Astrocyte (in vitro differentiated cells and primary cell): ENCODE results near the gene SNX8. TPM values are rescaled to one million over a fixed set of nuclear protein-coding genes. Genes with fewer than 3 reads are reported as not detected.

ENCODE experiments used
- DNase-seq: peaks from one replicate; pipeline ENCODE4 v3.0.0-alpha.2; 2010; ENCODE audit warnings: low read depth
- FAIRE-seq: peaks from 2 replicates; lab custom pipeline; 2011; peaks lifted over from hg19 to GRCh38; lab: Jason Lieb, UNC
- H2AFZ ChIP-seq: 2 replicates; pipeline ENCODE4 v1.6.0; 2012; ENCODE audit warnings: low read depth, low read length, inconsistent platforms
- H3K27ac ChIP-seq: 2 replicates; pipeline ENCODE4 v1.5.1; 2011; ENCODE audit warnings: low read depth, low read length, inconsistent platforms
- H3K27me3 ChIP-seq: 2 replicates; pipeline ENCODE4 v1.6.0; 2011; ENCODE audit warnings: low read length, inconsistent platforms; ENCODE audit not compliant: insufficient read depth
- H3K36me3 ChIP-seq: 2 replicates; pipeline ENCODE4 v1.5.1; 2011; ENCODE audit warnings: low read length, inconsistent platforms; ENCODE audit not compliant: insufficient read depth
- H3K4me1 ChIP-seq: 2 replicates; pipeline ENCODE4 v1.5.1; 2011; ENCODE audit warnings: low read length, inconsistent platforms; ENCODE audit not compliant: insufficient read depth
- H3K4me2 ChIP-seq: 2 replicates; pipeline ENCODE4 v1.6.0; 2012; ENCODE audit warnings: low read length, inconsistent platforms
- H3K4me3 ChIP-seq: 2 replicates; pipeline ENCODE4 v1.5.1; 2011; ENCODE audit warnings: low read depth, mild to moderate bottlenecking, low read length, inconsistent platforms; ENCODE audit not compliant: insufficient read depth
- H3K79me2 ChIP-seq: 2 replicates; pipeline ENCODE4 v1.6.0; 2012; ENCODE audit warnings: mild to moderate bottlenecking, low read length, inconsistent platforms; ENCODE audit not compliant: insufficient read depth
- H3K9ac ChIP-seq: 2 replicates; pipeline ENCODE4 v1.6.0; 2012; ENCODE audit warnings: mild to moderate bottlenecking, low read length, inconsistent platforms
- H3K9me3 ChIP-seq: 2 replicates; pipeline ENCODE4 v1.5.1; 2012; ENCODE audit warnings: low read depth, mild to moderate bottlenecking, low read length, inconsistent platforms; ENCODE audit not compliant: insufficient read depth
- H4K20me1 ChIP-seq: 2 replicates; pipeline ENCODE4 v1.6.0; 2012; ENCODE audit warnings: low read length, inconsistent platforms; ENCODE audit not compliant: insufficient read depth
- H3K27ac Mint-ChIP-seq: one replicate; pipeline ENCODE4 v1.8.0; 2021; ENCODE audit warnings: mild to moderate bottlenecking, mixed read lengths; ENCODE audit not compliant: unreplicated experiment
- H3K27me3 Mint-ChIP-seq: one replicate; pipeline ENCODE4 v1.8.0; 2021; ENCODE audit warnings: low read depth, mixed read lengths; ENCODE audit not compliant: unreplicated experiment
- H3K36me3 Mint-ChIP-seq: one replicate; pipeline ENCODE4 v1.8.0; 2021; ENCODE audit warnings: low read depth, mixed read lengths; ENCODE audit not compliant: unreplicated experiment
- H3K4me1 Mint-ChIP-seq: one replicate; pipeline ENCODE4 v1.8.0; 2021; ENCODE audit warnings: low read depth, mixed read lengths; ENCODE audit not compliant: unreplicated experiment
- H3K4me3 Mint-ChIP-seq: one replicate; pipeline ENCODE4 v1.8.0; 2021; ENCODE audit warnings: mild to moderate bottlenecking, moderate library complexity, mixed read lengths; ENCODE audit not compliant: unreplicated experiment
- H3K9me3 Mint-ChIP-seq: one replicate; pipeline ENCODE4 v1.8.0; 2021; ENCODE audit warnings: mild to moderate bottlenecking, mixed read lengths; ENCODE audit not compliant: unreplicated experiment
- EZH2 ChIP-seq: IDR thresholded peaks from 2 replicates; pipeline ENCODE4 v1.6.1; 2012; ENCODE audit warnings: mild to moderate bottlenecking, low read length, inconsistent platforms; ENCODE audit not compliant: insufficient read depth
- total RNA-seq: library from RNA; stranded (reverse); gene quantifications from 2 replicates; pipeline ENCODE4 v1.2.1, GENCODE V29; 2021
- TF ChIP-seq, protein P1 (sequence below): IDR thresholded peaks from 2 replicates; pipeline ENCODE4 v1.5.1; 2011; ENCODE audit warnings: low read depth, mild to moderate bottlenecking, inconsistent platforms, low read length, moderate library complexity; ENCODE audit not compliant: insufficient read depth

The SNX8 gene
- total RNA-seq, 1 donor from 2014 or later: 28.9 TPM

- Mint-ChIP-seq H3K4me1 (peaks cover 3% of the 10 kb centered on the region), H3K27ac (no peak overlapping the region), H3K36me3 (peaks cover 13% of the 10 kb centered on the region), H3K4me3 (no peak overlapping the region), H3K9me3 (no peaks in the 10 kb centered on the region), H3K27me3 (peaks cover 7% of the 10 kb centered on the region)
- Histone ChIP-seq H3K9ac (no peak overlapping the region), H3K4me1 (peaks cover 14% of the 10 kb centered on the region), H3K27me3 (no peaks in the 10 kb centered on the region), H3K4me3 (no peak overlapping the region), H3K27ac (no peak overlapping the region), H4K20me1 (peaks cover 34% of the 10 kb centered on the region), H3K36me3 (no peaks in the 10 kb centered on the region), H2AFZ (no peak overlapping the region), H3K4me2 (no peak overlapping the region), H3K79me2 (no peaks in the 10 kb centered on the region), H3K9me3 (no peaks in the 10 kb centered on the region)
- TF ChIP-seq EZH2: no peak
- TF ChIP-seq, protein P1, sequence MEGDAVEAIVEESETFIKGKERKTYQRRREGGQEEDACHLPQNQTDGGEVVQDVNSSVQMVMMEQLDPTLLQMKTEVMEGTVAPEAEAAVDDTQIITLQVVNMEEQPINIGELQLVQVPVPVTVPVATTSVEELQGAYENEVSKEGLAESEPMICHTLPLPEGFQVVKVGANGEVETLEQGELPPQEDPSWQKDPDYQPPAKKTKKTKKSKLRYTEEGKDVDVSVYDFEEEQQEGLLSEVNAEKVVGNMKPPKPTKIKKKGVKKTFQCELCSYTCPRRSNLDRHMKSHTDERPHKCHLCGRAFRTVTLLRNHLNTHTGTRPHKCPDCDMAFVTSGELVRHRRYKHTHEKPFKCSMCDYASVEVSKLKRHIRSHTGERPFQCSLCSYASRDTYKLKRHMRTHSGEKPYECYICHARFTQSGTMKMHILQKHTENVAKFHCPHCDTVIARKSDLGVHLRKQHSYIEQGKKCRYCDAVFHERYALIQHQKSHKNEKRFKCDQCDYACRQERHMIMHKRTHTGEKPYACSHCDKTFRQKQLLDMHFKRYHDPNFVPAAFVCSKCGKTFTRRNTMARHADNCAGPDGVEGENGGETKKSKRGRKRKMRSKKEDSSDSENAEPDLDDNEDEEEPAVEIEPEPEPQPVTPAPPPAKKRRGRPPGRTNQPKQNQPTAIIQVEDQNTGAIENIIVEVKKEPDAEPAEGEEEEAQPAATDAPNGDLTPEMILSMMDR: no peak
- DNase-seq (no peak), FAIRE-seq (no peak)
Observed at GRCh38 chr7:2257046-2257551, 57.1 kb downstream of the SNX8 start.

- FAIRE-seq: no peak
- peaks cover 5% of the 10 kb centered on the region for H3K27me3 Mint-ChIP-seq
- TF ChIP-seq, protein P1: no peak
- TF ChIP-seq EZH2: no peak
- H3K4me1 ChIP-seq: peaks cover 14% of the 10 kb centered on the region
- H3K4me3 ChIP-seq: no peak overlapping the region
- H3K9me3 Mint-ChIP-seq: no peaks in the 10 kb centered on the region
- H3K36me3 Mint-ChIP-seq: peaks cover 14% of the 10 kb centered on the region
- no peak overlapping the region for H3K27ac ChIP-seq
- no peak overlapping the region for H3K4me2 ChIP-seq
- no peak overlapping the region for H3K27ac Mint-ChIP-seq
- no peaks in the 10 kb centered on the region for H3K79me2 ChIP-seq
- H2AFZ ChIP-seq: no peak overlapping the region
- H3K9ac ChIP-seq: no peak overlapping the region
- H3K27me3 ChIP-seq: no peaks in the 10 kb centered on the region
- no peaks in the 10 kb centered on the region for H3K9me3 ChIP-seq
- peaks cover 3% of the 10 kb centered on the region for H3K4me1 Mint-ChIP-seq
- DNase-seq: no peak
- peak overlapping the region; percentile 20 for H3K4me3 Mint-ChIP-seq
- peaks cover 34% of the 10 kb centered on the region for H4K20me1 ChIP-seq
- no peaks in the 10 kb centered on the region for H3K36me3 ChIP-seq
Observed at GRCh38 chr7:2256306-2257045, 57.8 kb downstream of the SNX8 start.
